ENCODE results near the gene BICD2.

Gene BICD2

GRCh38 chr9:92769990-92770359, 5.3 kb upstream of the BICD2 start:
- no peak for DNase-seq

GRCh38 chr9:92769286-92769685, 4.7 kb upstream of the BICD2 start:
- DNase-seq = no peak

GRCh38 chr9:92768816-92769215, 4.2 kb upstream of the BICD2 start:
- peak; percentile 41 for DNase-seq

GRCh38 chr9:92767066-92768054, 2.7 kb upstream of the BICD2 start:
- DNase-seq = no peak

GRCh38 chr9:92764988-92765936, 629 bp upstream of the BICD2 start:
- peak; percentile 92 for DNase-seq

GRCh38 chr9:92763721-92764380, 782 bp downstream of the BICD2 start:
- DNase-seq = no peak

GRCh38 chr9:92762781-92763708, 1.6 kb downstream of the BICD2 start:
- no peak for DNase-seq

- DNase-seq = no peak
Observed at GRCh38 chr9:92762196-92762595, 2.4 kb downstream of the BICD2 start.

GRCh38 chr9:92761686-92762085, 2.9 kb downstream of the BICD2 start:
- DNase-seq = no peak

- DNase-seq = no peak
Observed at GRCh38 chr9:92760494-92760893, 4.1 kb downstream of the BICD2 start.

GRCh38 chr9:92760070-92760469, 4.6 kb downstream of the BICD2 start:
- peak; percentile 59 for DNase-seq

- DNase-seq = no peak
Observed at GRCh38 chr9:92759446-92759845, 5.2 kb downstream of the BICD2 start.

- DNase-seq = no peak
Observed at GRCh38 chr9:92756792-92757191, 7.8 kb downstream of the BICD2 start.

GRCh38 chr9:92754091-92754745, 10.4 kb downstream of the BICD2 start:
- no peak for DNase-seq

GRCh38 chr9:92752812-92753404, 11.7 kb downstream of the BICD2 start:
- no peak for DNase-seq

GRCh38 chr9:92749934-92750315, 14.7 kb downstream of the BICD2 start:
- DNase-seq = no peak

GRCh38 chr9:92749071-92749933, 15.3 kb downstream of the BICD2 start:
- no peak for DNase-seq

- no peak for DNase-seq
Observed at GRCh38 chr9:92748233-92748497, 16.5 kb downstream of the BICD2 start.

- no peak for DNase-seq
Observed at GRCh38 chr9:92747459-92748232, 17.0 kb downstream of the BICD2 start.
